Kidney (tissue), 14 donors: ENCODE measurements around the gene GTF3C1. TPM values are rescaled to one million over a fixed set of nuclear protein-coding genes. Genes with fewer than 3 reads are reported as not detected.
A peak's percentile ranks its signal among the peaks of the same experiment; 100 is the strongest.

Experiments used
- DNase-seq, 5 donors: peaks; one replicate each; pipeline ENCODE4 v3.0.0-alpha.2; 2013 to 2020
- FAIRE-seq: peaks from 2 replicates; lab custom pipeline; 2012; peaks lifted over from hg19 to GRCh38; lab: Jason Lieb, UNC
- H3K27ac ChIP-seq, 2 donors: one replicate each; pipeline ENCODE4 v1.7.0; 2013; ENCODE audit warnings: low read depth in 2 of 2, low read length in 2 of 2, inconsistent platforms in 1 of 2
- H3K27me3 ChIP-seq: one replicate; pipeline ENCODE4 v1.7.1; 2013; ENCODE audit warnings: low read length, inconsistent platforms; ENCODE audit not compliant: control insufficient read depth, insufficient read depth
- H3K36me3 ChIP-seq, 3 donors: one replicate each; pipeline versions ENCODE4 v1.7.0 to v1.7.1; 2013; ENCODE audit warnings: low read length in 3 of 3, control low read depth in 1 of 3, inconsistent platforms in 1 of 3; ENCODE audit not compliant: insufficient read depth in 3 of 3, control insufficient read depth in 2 of 3
- H3K4me1 ChIP-seq, 3 donors: one replicate each; pipeline versions ENCODE4 v1.7.0 to v1.7.1; 2013; ENCODE audit warnings: low read length in 3 of 3, inconsistent platforms in 1 of 3, low read depth in 1 of 3; ENCODE audit not compliant: control insufficient read depth in 2 of 3, insufficient read depth in 2 of 3
- H3K4me3 ChIP-seq, 3 donors: one replicate each; pipeline versions ENCODE4 v1.7.0 to v1.8.1; 2013; ENCODE audit warnings: low read length in 3 of 3, control low read depth in 1 of 3, inconsistent platforms in 1 of 3
- H3K9ac ChIP-seq, 3 donors: one replicate each; pipeline versions ENCODE4 v1.7.0 to v1.7.1; 2013; ENCODE audit warnings: low read length in 3 of 3, control low read depth in 1 of 3, inconsistent platforms in 1 of 3
- H3K9me3 ChIP-seq, 3 donors: one replicate each; pipeline versions ENCODE4 v1.7.0 to v1.7.1; 2013; ENCODE audit warnings: low read length in 3 of 3, control low read depth in 1 of 3, inconsistent platforms in 1 of 3; ENCODE audit not compliant: control insufficient read depth in 2 of 3, insufficient read depth in 1 of 3
- intact Hi-C: fragments of 100-400 bp; cut with DNase I; formaldehyde crosslinking; loops from one replicate; pipeline ENCODE4 v1.11.1; 2022
- polyA plus RNA-seq: library from polyadenylated mRNA; stranded (reverse); fragments of 350-450 nt; fragmentation: Illumina TruSeq; extraction: RNeasy Lipid Tissue Mini Kit (QIAGEN cat#74804); gene quantifications from one replicate; pipeline ENCODE4 v1.2.3, GENCODE V29; 2014; ENCODE audit warnings: low read depth, low replicate concordance; ENCODE audit not compliant: insufficient read depth
- total RNA-seq: library from RNA; stranded (reverse); fragmentation: NEBNext Ultra II Directional; extraction: Animal tissue kit (Norgen Biotek cat#: 25700); gene quantifications from one replicate; pipeline ENCODE4 v1.2.1, GENCODE V29; 2021
- TF ChIP-seq, protein P1 (sequence below): IDR thresholded peaks from 3 replicates; pipeline ENCODE4 v1.5.1; 2012; ENCODE audit warnings: mild to moderate bottlenecking, moderate library complexity, borderline replicate concordance; ENCODE audit not compliant: insufficient read depth; ENCODE audit errors: extremely low read depth
- donor health status: control.
- donor health status: control.
- donor health status: control.
- donor health status: control.
- donor health status: control.
- donor health status: DM: yes; HTN: yes; CAD: no.
- donor health status: Normal renal cell carcinoma (clear cell type).

GTF3C1 gene
- total and polyA plus RNA-seq, 2 donors from 2014 or later: 59.0 to 81.7 TPM

DNA sequence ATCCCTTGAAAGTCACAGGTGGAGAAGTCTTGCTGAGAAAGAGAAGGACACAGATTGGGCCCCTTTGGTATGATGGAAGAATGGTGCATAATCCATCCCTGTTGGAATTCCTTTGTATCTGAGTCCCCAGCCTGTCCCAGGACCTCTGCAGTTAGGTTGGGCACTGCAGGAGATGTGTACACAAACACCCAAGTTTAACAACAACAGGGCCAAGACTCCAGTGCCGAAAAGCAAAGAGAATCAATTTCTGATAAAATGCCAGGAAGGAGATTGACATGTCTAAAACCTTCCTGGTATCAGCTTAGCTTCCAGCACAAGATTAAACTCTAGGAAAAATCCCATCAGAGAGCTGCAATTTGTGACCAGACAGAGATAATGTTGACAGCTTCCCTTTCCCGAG is 33.2 kb upstream of the GTF3C1 start:
- no peak overlapping the region for H3K4me3 ChIP-seq
- no peak overlapping the region for H3K27ac ChIP-seq
- FAIRE-seq (no peak), DNase-seq (no peak)
- TF ChIP-seq, protein P1, sequence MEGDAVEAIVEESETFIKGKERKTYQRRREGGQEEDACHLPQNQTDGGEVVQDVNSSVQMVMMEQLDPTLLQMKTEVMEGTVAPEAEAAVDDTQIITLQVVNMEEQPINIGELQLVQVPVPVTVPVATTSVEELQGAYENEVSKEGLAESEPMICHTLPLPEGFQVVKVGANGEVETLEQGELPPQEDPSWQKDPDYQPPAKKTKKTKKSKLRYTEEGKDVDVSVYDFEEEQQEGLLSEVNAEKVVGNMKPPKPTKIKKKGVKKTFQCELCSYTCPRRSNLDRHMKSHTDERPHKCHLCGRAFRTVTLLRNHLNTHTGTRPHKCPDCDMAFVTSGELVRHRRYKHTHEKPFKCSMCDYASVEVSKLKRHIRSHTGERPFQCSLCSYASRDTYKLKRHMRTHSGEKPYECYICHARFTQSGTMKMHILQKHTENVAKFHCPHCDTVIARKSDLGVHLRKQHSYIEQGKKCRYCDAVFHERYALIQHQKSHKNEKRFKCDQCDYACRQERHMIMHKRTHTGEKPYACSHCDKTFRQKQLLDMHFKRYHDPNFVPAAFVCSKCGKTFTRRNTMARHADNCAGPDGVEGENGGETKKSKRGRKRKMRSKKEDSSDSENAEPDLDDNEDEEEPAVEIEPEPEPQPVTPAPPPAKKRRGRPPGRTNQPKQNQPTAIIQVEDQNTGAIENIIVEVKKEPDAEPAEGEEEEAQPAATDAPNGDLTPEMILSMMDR: no peak
- intact Hi-C loops: no loop called here
- H3K9me3 ChIP-seq: no peaks in the 10 kb centered on the region
- no peak overlapping the region for H3K9ac ChIP-seq
- peaks cover 0 to 6% (median 2%) of the 10 kb centered on the region in 3 donors for H3K36me3 ChIP-seq
- H3K4me1 ChIP-seq: peaks cover 0 to 3% (median 0%) of the 10 kb centered on the region in 3 donors
- H3K27me3 ChIP-seq: no peaks in the 10 kb centered on the region

- Histone ChIP-seq H3K4me1 (peaks cover 0 to 3% (median 0%) of the 10 kb centered on the region in 3 donors), H3K36me3 (peaks cover 0 to 14% (median 0%) of the 10 kb centered on the region in 3 donors), H3K9me3 (no peaks in the 10 kb centered on the region), H3K4me3 (no peak overlapping the region), H3K9ac (no peak overlapping the region), H3K27ac (peak overlapping the region in 1 of 2 donors; percentile 22), H3K27me3 (no peaks in the 10 kb centered on the region)
- DNase-seq (no peak), FAIRE-seq (no peak)
- intact Hi-C loops: no loop called here
- TF ChIP-seq, protein P1: no peak
Observed at GRCh38 chr16:27579087-27579980, 29.6 kb upstream of the GTF3C1 start.

GRCh38 chr16:27576729-27577128 is 27.0 kb upstream of the GTF3C1 start:
- DNase-seq (no peak), FAIRE-seq (no peak)
- H3K4me1 ChIP-seq: peaks cover 0 to 3% (median 0%) of the 10 kb centered on the region in 3 donors
- H3K27me3 ChIP-seq: no peaks in the 10 kb centered on the region
- no peak overlapping the region for H3K9ac ChIP-seq
- no peak overlapping the region for H3K27ac ChIP-seq
- peaks cover 0 to 14% (median 0%) of the 10 kb centered on the region in 3 donors for H3K36me3 ChIP-seq
- H3K4me3 ChIP-seq: no peak overlapping the region
- TF ChIP-seq, protein P1: no peak
- no peaks in the 10 kb centered on the region for H3K9me3 ChIP-seq
- intact Hi-C loops: no loop called here
